HepG2 (cell line): Measurements from ENCODE around the gene ONECUT1. TPM values are rescaled to one million over a fixed set of nuclear protein-coding genes. Genes with fewer than 3 reads are reported as not detected.

Source experiments
- ATAC-seq: fragments of 200-7000 bp; cut with Tn5 transposase; 3 replicates; pipeline ENCODE4 v1.9.1; 2020; ENCODE audit warnings: mild to moderate bottlenecking, moderate library complexity
- BruUV-seq: library from RNA; stranded (reverse); fragments of 400-500 nt; replicated peaks from 2 replicates; lab custom pipeline; 2021; lab: Mats Ljungman, UMichigan
- CTCF ChIA-PET: fragments of 300-600 bp; formaldehyde crosslinking; extraction: SDS; loops from one replicate; lab custom pipeline; 2021; ENCODE audit warnings: low total read pairs, inconsistent platforms, low intra/inter-chr PET ratio; lab: Yijun Ruan, JAX
- POLR2A ChIA-PET: fragments of 350-600 bp; sonication (Branson Sonifier 250); formaldehyde crosslinking; loops from one replicate; lab custom pipeline; 2020; ENCODE audit warnings: antibody characterized with exemption, inconsistent platforms; lab: Yijun Ruan, JAX
- DNase-seq: peaks from one replicate; pipeline ENCODE4 v3.0.0-alpha.2; 2015; ENCODE audit warnings: low spot score
- FAIRE-seq: peaks from 3 replicates; lab custom pipeline; 2011; peaks lifted over from hg19 to GRCh38; lab: Jason Lieb, UNC
- H2AFZ ChIP-seq: one replicate; pipeline ENCODE4 v1.6.1; 2011; ENCODE audit warnings: low read length, inconsistent platforms
- H3K27ac ChIP-seq: fragments of 300-600 bp; 3 replicates; pipeline ENCODE4 v1.8.0; 2011; ENCODE audit warnings: mixed run types, mild to moderate bottlenecking, mixed read lengths, low read length, inconsistent platforms; ENCODE audit not compliant: insufficient read depth; ENCODE audit errors: extremely low read length
- H3K27me3 ChIP-seq, 2 experiments: fragments of 200-600 bp in 1 of 2; 2 replicates in 1 of 2; 3 replicates in 1 of 2; pipeline versions ENCODE4 v1.6.0 to v1.8.0; 2011; ENCODE audit warnings: low read length in 2 of 2, mild to moderate bottlenecking in 2 of 2, moderate library complexity in 2 of 2, inconsistent platforms in 1 of 2; ENCODE audit not compliant: insufficient read depth in 2 of 2, control insufficient read depth in 1 of 2
- H3K36me3 ChIP-seq, 2 experiments: fragments of 200-600 bp in 1 of 2; replicated peaks in 1 of 2; 2 replicates in 1 of 2; 3 replicates in 1 of 2; pipeline versions ENCODE4 v1.5.1 to v1.8.0; 2011; ENCODE audit warnings: low read length in 2 of 2, inconsistent platforms in 1 of 2; ENCODE audit not compliant: insufficient read depth in 2 of 2, control insufficient read depth in 1 of 2
- H3K4me1 ChIP-seq: 2 replicates; pipeline ENCODE4 v1.5.1; 2012; ENCODE audit warnings: low read length, inconsistent platforms; ENCODE audit not compliant: insufficient read depth
- H3K4me2 ChIP-seq: 2 replicates; pipeline ENCODE4 v1.6.0; 2011; ENCODE audit warnings: low read depth, low read length, inconsistent platforms
- H3K4me3 ChIP-seq, 3 experiments: fragments of 200-600 bp in 1 of 3; sonication (generic), shearing (Covaris generic) in 1 of 3; replicated peaks in 1 of 3; 2 replicates each; pipeline ENCODE4 v1.5.1; 2011 to 2016; ENCODE audit warnings: low read length in 3 of 3, inconsistent platforms in 2 of 3, low read depth in 2 of 3, mild to moderate bottlenecking in 2 of 3, control low read depth in 1 of 3, mixed read lengths in 1 of 3; ENCODE audit not compliant: insufficient read depth in 1 of 3
- H3K79me2 ChIP-seq: one replicate; pipeline ENCODE4 v1.6.1; 2011; ENCODE audit warnings: low read length, inconsistent platforms; ENCODE audit not compliant: insufficient read depth
- H3K9ac ChIP-seq: 2 replicates; pipeline ENCODE4 v1.6.0; 2011; ENCODE audit warnings: mild to moderate bottlenecking, low read depth, low read length, inconsistent platforms; ENCODE audit not compliant: insufficient read depth
- H3K9me3 ChIP-seq: 2 replicates; pipeline ENCODE4 v1.5.1; 2012; ENCODE audit warnings: mild to moderate bottlenecking, low read length
- H4K20me1 ChIP-seq: 2 replicates; pipeline ENCODE4 v1.6.0; 2011; ENCODE audit warnings: inconsistent platforms, mild to moderate bottlenecking, low read length, moderate library complexity; ENCODE audit not compliant: insufficient read depth
- BCL6 ChIP-seq: IDR thresholded peaks from 2 replicates; pipeline ENCODE4 v1.6.1; 2016; ENCODE audit warnings: missing genetic modification reagents, missing compliant biosample characterization
- IKZF1 ChIP-seq: fragments of 450-650 bp; IDR thresholded peaks from 2 replicates; pipeline ENCODE4 v1.7.1; 2016
- KMT2A ChIP-seq: sonication (generic); formaldehyde crosslinking; IDR thresholded peaks from 2 replicates; pipeline ENCODE4 v1.4.0; 2020; ENCODE audit warnings: missing genetic modification reagents
- TSC22D2 ChIP-seq: sonication (generic); formaldehyde crosslinking; IDR thresholded peaks from 2 replicates; pipeline ENCODE4 v1.5.1; 2020; ENCODE audit warnings: missing genetic modification reagents, mild to moderate bottlenecking, borderline replicate concordance
- ZKSCAN1 ChIP-seq: fragments of 150-350 bp; IDR thresholded peaks from 2 replicates; pipeline ENCODE4 v1.6.1; 2014; ENCODE audit warnings: low read length
- ZNF570 ChIP-seq: sonication (generic); formaldehyde crosslinking; IDR thresholded peaks from 2 replicates; pipeline ENCODE4 v1.4.0; 2020; ENCODE audit warnings: mild to moderate bottlenecking, missing genetic modification reagents, borderline replicate concordance
- ZNF678 ChIP-seq: sonication (generic); formaldehyde crosslinking; IDR thresholded peaks from 2 replicates; pipeline ENCODE4 v1.4.0; 2020; ENCODE audit warnings: mild to moderate bottlenecking, missing genetic modification reagents
- WGBS: methylation state at CpG from one replicate; pipeline ENCODE4 v1.1.6; 2017; ENCODE audit warnings: low lambda C conversion rate; 5-methylcytosine and 5-hydroxymethylcytosine counted together
- in situ Hi-C: cut with HindIII; loops from 2 replicates; pipeline ENCODE4 v1.10.0; 2017; ENCODE audit warnings: low pct_unique_long_range_greater_than_20kb; ENCODE audit not compliant: extremely low pct_ligation_motif_present
- intact Hi-C: fragments of 100-400 bp; cut with micrococcal nuclease; formaldehyde crosslinking; loops from one replicate; pipeline ENCODE4 v1.10.0; 2022; ENCODE audit not compliant: unreplicated experiment
- polyA plus RNA-seq, 8 experiments: library from polyadenylated mRNA; depleted of rRNA in 3 of 8; stranded (reverse) in 7 of 8; unstranded in 1 of 8; fragments of >200 nt; fragmentation: Illumina TruSeq in 4 of 8; extraction: Trizol in 4 of 8; gene quantifications; 2 replicates each; pipeline versions ENCODE4 v1.2.1 to v1.2.3, GENCODE V29; 2011 to 2016; ENCODE audit warnings: low read depth in 4 of 8, missing spikeins in 1 of 8, mixed read lengths in 1 of 8; ENCODE audit not compliant: insufficient read depth in 1 of 8
- total RNA-seq, 5 experiments: library from RNA; depleted of rRNA; stranded (reverse); fragments of >200 nt; fragmentation: Illumina TruSeq; extraction: Trizol; gene quantifications; 2 replicates each; pipeline ENCODE4 v1.2.3, GENCODE V29; 2016; ENCODE audit warnings: low read depth in 1 of 5
- TF ChIP-seq, protein P1 (sequence below): sonication (generic); formaldehyde crosslinking; IDR thresholded peaks from 2 replicates; pipeline ENCODE4 v1.5.0; 2020; ENCODE audit warnings: mild to moderate bottlenecking, missing genetic modification reagents
- TF ChIP-seq, protein P2 (sequence below): sonication (generic); formaldehyde crosslinking; IDR thresholded peaks from 2 replicates; pipeline ENCODE4 v1.4.0; 2020; ENCODE audit warnings: mild to moderate bottlenecking, low read depth, missing genetic modification reagents
- TF ChIP-seq, protein P3 (sequence below): sonication (generic); formaldehyde crosslinking; conservative IDR thresholded peaks from 2 replicates; pipeline ENCODE4 v1.8.0; 2022; ENCODE audit warnings: mild to moderate bottlenecking, moderate library complexity, missing genetic modification reagents
- TF ChIP-seq, protein P4 (sequence below): sonication (generic); formaldehyde crosslinking; IDR thresholded peaks from 2 replicates; pipeline ENCODE4 v1.4.0; 2020; ENCODE audit warnings: low read depth, mild to moderate bottlenecking, missing genetic modification reagents

ONECUT1 gene
- total and polyA plus RNA-seq, 2 of the 13 experiments (the other 11 are each of a cell fraction or from before 2014, with no cell fraction given): 3.5 to 9.1 TPM

DNA sequence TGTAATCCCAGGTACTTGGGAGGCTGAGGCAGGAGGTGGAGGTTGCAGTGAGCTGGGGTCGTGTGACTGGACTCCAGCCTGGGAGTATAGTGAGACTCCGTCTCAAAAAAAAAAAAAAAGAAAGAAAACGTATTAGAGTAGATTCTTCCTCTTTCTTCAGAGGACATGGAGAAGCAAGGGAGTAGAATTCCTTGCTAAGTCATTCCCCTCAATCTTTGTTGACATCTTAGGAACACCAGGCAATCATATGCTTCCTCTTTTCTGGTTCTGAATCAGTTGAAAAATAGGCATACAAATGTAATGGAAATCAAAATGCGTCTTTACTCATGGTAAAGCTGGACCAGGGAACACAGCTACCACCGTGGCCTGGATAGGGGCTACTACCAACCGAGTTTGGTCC is 72.7 kb downstream of the ONECUT1 start:
- 55% methylated on average over 6 of the region's 6 CpGs for WGBS
- no peaks in the 10 kb centered on the region for H3K27me3 ChIP-seq
- no TSS peak for BruUV-seq
- H3K36me3 ChIP-seq: no peaks in the 10 kb centered on the region
- no peaks in the 10 kb centered on the region for H3K79me2 ChIP-seq
- intact Hi-C loops (no loop called here), in situ Hi-C loops (no loop called here)
- no peak overlapping the region for H3K9ac ChIP-seq
- ATAC-seq (no peak), DNase-seq (no peak)
- no peak overlapping the region for H3K27ac ChIP-seq
- POLR2A ChIA-PET: interaction anchor here (0.9 kb wide), 1 partner anchor 8 kb away, joined by 3 read pairs; no protein-coding TSS in a partner anchor
- peak overlapping the region; percentile 31; the same call in 1 of the 2 replicates for H3K4me2 ChIP-seq
- H3K9me3 ChIP-seq: no peaks in the 10 kb centered on the region
- no peak for TF ChIP-seq TSC22D2 (CRISPR knock-in tag)
- TF ChIP-seq, protein P1, sequence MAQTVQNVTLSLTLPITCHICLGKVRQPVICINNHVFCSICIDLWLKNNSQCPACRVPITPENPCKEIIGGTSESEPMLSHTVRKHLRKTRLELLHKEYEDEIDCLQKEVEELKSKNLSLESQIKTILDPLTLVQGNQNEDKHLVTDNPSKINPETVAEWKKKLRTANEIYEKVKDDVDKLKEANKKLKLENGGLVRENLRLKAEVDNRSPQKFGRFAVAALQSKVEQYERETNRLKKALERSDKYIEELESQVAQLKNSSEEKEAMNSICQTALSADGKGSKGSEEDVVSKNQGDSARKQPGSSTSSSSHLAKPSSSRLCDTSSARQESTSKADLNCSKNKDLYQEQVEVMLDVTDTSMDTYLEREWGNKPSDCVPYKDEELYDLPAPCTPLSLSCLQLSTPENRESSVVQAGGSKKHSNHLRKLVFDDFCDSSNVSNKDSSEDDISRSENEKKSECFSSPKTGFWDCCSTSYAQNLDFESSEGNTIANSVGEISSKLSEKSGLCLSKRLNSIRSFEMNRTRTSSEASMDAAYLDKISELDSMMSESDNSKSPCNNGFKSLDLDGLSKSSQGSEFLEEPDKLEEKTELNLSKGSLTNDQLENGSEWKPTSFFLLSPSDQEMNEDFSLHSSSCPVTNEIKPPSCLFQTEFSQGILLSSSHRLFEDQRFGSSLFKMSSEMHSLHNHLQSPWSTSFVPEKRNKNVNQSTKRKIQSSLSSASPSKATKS (CRISPR knock-in tag): no peak
- TF ChIP-seq, all 625 proteins: peak for 0
- no peak for FAIRE-seq
- no peak overlapping the region for H3K4me3 ChIP-seq
- CTCF ChIA-PET: no interaction called here
- H2AFZ ChIP-seq: no peak overlapping the region
- H4K20me1 ChIP-seq: no peaks in the 10 kb centered on the region
- peaks cover 11% of the 10 kb centered on the region for H3K4me1 ChIP-seq

DNA sequence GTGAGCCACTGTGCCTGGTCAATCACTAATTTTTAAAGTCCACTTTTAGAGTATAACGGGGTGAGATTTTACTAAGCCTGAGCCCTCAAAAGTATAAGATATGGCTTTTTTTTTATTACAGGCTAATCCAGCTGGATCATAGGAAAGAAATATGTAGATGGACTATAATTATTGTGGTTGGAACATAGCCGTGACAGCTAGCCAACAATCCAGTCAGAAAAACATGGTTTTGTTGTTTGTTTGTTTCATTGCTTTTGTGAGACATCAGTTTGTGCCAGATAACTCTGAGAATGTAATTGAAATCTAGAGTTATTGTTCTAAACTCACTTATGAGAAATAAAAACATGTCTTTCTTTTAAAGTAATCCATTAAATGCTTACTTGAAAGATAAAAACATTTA is 73.6 kb downstream of the ONECUT1 start:
- Histone ChIP-seq H3K27me3 (no peaks in the 10 kb centered on the region), H4K20me1 (no peaks in the 10 kb centered on the region), H3K4me2 (no peak overlapping the region), H3K36me3 (no peaks in the 10 kb centered on the region), H3K9me3 (no peaks in the 10 kb centered on the region), H3K9ac (no peak overlapping the region), H2AFZ (no peak overlapping the region), H3K4me1 (peaks cover 11% of the 10 kb centered on the region), H3K27ac (no peak overlapping the region), H3K79me2 (no peaks in the 10 kb centered on the region), H3K4me3 (no peak overlapping the region)
- no peak for TF ChIP-seq BCL6 (CRISPR knock-in tag)
- TF ChIP-seq, protein P2, sequence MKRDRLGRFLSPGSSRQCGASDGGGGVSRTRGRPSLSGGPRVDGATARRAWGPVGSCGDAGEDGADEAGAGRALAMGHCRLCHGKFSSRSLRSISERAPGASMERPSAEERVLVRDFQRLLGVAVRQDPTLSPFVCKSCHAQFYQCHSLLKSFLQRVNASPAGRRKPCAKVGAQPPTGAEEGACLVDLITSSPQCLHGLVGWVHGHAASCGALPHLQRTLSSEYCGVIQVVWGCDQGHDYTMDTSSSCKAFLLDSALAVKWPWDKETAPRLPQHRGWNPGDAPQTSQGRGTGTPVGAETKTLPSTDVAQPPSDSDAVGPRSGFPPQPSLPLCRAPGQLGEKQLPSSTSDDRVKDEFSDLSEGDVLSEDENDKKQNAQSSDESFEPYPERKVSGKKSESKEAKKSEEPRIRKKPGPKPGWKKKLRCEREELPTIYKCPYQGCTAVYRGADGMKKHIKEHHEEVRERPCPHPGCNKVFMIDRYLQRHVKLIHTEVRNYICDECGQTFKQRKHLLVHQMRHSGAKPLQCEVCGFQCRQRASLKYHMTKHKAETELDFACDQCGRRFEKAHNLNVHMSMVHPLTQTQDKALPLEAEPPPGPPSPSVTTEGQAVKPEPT: no peak
- no peak for TF ChIP-seq ZKSCAN1
- TF ChIP-seq IKZF1: no peak
- no peak for TF ChIP-seq KMT2A (CRISPR knock-in tag)
- no peak for TF ChIP-seq ZNF570 (CRISPR knock-in tag)
- TF ChIP-seq, protein P3, sequence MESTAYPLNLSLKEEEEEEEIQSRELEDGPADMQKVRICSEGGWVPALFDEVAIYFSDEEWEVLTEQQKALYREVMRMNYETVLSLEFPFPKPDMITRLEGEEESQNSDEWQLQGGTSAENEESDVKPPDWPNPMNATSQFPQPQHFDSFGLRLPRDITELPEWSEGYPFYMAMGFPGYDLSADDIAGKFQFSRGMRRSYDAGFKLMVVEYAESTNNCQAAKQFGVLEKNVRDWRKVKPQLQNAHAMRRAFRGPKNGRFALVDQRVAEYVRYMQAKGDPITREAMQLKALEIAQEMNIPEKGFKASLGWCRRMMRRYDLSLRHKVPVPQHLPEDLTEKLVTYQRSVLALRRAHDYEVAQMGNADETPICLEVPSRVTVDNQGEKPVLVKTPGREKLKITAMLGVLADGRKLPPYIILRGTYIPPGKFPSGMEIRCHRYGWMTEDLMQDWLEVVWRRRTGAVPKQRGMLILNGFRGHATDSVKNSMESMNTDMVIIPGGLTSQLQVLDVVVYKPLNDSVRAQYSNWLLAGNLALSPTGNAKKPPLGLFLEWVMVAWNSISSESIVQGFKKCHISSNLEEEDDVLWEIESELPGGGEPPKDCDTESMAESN: no peak
- no peak for TF ChIP-seq ZNF678 (CRISPR knock-in tag)
- TF ChIP-seq, protein P4, sequence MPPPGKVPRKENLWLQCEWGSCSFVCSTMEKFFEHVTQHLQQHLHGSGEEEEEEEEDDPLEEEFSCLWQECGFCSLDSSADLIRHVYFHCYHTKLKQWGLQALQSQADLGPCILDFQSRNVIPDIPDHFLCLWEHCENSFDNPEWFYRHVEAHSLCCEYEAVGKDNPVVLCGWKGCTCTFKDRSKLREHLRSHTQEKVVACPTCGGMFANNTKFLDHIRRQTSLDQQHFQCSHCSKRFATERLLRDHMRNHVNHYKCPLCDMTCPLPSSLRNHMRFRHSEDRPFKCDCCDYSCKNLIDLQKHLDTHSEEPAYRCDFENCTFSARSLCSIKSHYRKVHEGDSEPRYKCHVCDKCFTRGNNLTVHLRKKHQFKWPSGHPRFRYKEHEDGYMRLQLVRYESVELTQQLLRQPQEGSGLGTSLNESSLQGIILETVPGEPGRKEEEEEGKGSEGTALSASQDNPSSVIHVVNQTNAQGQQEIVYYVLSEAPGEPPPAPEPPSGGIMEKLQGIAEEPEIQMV (CRISPR knock-in tag): no peak
- ATAC-seq (no peak), DNase-seq (no peak), FAIRE-seq (no peak)
- intact Hi-C loops: no loop called here
- ChIA-PET CTCF (no interaction called here), POLR2A (no interaction called here)
- no TSS peak for BruUV-seq
- 48% methylated on average over 2 of the region's 2 CpGs for WGBS
- in situ Hi-C loops: no loop called here
